Central memory CD8-positive, alpha-beta T cell (primary cell): ENCODE measurements around the gene SSTR3.

Source experiments
- ATAC-seq: fragments of 150-1000 bp; cut with Tn5 transposase; replicated peaks from 2 replicates; pipeline ENCODE4 v1.10.0; 2022; ENCODE audit warnings: mild to moderate bottlenecking, moderate FRiP score, moderate number of reproducible peaks; ENCODE audit not compliant: poor library complexity, severe bottlenecking; ENCODE audit errors: extremely low read depth
- DNase-seq, 2 donors: peaks; one replicate each; pipeline ENCODE4 v3.0.0; 2021; ENCODE audit warnings: low spot score in 2 of 2
- H3K27ac Mint-ChIP-seq: one replicate; pipeline ENCODE4 v1.8.0; 2022; ENCODE audit warnings: low read depth, mild to moderate bottlenecking, moderate library complexity, mixed read lengths
- H3K27me3 Mint-ChIP-seq: one replicate; pipeline ENCODE4 v1.8.0; 2022; ENCODE audit warnings: mixed read lengths
- H3K36me3 Mint-ChIP-seq: one replicate; pipeline ENCODE4 v1.8.0; 2022; ENCODE audit warnings: mild to moderate bottlenecking, moderate library complexity, mixed read lengths; ENCODE audit not compliant: insufficient read depth
- H3K4me1 Mint-ChIP-seq: one replicate; pipeline ENCODE4 v1.8.0; 2022; ENCODE audit warnings: mixed read lengths
- H3K4me3 Mint-ChIP-seq: one replicate; pipeline ENCODE4 v1.8.0; 2022; ENCODE audit warnings: mild to moderate bottlenecking, moderate library complexity, mixed read lengths
- H3K9me3 Mint-ChIP-seq: one replicate; pipeline ENCODE4 v1.8.0; 2022; ENCODE audit warnings: mixed read lengths

Gene SSTR3

DNA sequence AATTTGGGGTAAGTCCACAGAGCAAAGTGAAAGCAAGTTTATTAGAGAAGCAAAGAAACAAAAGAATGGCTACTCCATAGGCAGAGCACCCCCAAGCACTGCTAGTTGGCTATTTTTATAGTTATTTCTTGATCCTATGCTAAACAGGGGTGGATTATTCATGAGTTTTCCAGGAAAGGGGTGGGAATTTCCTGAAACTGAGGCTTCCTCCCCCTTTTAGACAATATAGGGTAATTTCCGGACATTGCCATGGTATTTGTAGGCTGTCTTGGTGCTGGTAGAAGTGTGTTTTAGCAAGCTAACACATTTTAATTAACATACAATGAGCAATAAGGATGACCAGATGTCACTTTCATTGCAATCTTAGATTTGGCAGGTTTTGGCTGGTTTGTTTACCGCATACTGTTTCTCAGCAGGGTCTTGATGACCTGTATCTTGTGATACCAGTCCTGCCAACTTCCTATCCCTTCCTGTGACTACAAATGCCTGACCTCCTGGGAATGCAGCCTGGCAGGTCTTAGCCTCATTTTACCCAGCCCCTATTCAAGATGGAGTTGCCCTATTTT is 23.3 kb downstream of the SSTR3 start:
- ATAC-seq (no peak), DNase-seq (no peak)
- Mint-ChIP-seq H3K9me3 (no peaks in the 10 kb centered on the region), H3K27me3 (no peaks in the 10 kb centered on the region), H3K4me3 (peak overlapping the region; percentile 3), H3K4me1 (peaks cover 63% of the 10 kb centered on the region), H3K36me3 (peaks cover 3% of the 10 kb centered on the region), H3K27ac (no peak overlapping the region)

DNA sequence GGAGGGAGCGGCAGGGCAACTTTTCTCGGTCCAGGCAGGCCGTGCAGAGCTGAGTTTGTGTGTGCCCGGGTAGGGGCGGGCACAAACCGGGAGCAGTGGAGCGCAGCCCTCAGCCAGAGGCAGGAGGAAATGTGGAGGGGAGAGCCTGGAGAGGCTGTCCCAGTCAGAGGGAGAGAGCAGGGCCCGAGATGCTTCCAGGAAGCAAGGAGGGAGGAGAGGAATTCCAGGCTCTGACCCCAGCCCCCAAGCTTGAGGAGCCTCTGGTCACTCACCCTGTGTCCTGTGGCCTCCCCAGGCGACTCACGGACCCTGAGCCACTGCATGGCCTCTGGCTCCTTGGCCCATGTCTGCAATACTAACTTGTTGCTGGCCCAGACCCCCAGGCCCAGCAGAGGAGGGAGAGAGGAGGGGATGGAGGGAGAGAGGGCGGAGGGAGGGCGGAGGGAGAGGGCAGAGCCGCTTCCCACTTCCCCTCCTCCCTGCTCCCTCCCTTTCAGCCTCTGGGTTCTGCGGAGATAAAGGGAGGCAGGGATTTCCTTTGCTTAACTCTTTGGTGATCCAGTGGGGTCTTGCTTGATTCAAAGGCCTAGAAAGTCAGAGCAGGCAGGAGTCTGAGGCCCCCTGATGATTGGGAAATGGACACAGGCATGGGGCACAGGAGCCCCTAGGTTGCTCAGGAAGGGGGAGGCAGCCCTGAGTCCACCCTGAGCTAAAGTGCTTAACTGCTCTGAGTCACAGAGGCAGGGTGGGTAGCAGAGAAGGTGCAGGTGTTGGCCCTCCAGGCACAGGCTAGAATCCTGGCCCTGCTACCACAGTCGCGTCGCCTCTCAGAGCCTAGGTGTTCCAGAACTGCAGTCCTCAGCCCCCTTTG is 24.2 kb downstream of the SSTR3 start, which contains the start of gene C1QTNF6:
TSS of gene C1QTNF6 (minus strand) at position 357 of the 871 bp plus-strand sequence. CDS start at position 323, 34 bp downstream.
- Mint-ChIP-seq H3K4me3 (peak within 1 kb of the TSS; percentile 63), H3K4me1 (peaks cover 62% of the 10 kb centered on the region), H3K9me3 (no peaks in the 10 kb centered on the region), H3K27ac (peak within 1 kb of the TSS; percentile 70), H3K36me3 (peaks cover 3% of the 10 kb centered on the region), H3K27me3 (no peaks in the 10 kb centered on the region)
- DNase-seq = no peak
- ATAC-seq = no peak

DNA sequence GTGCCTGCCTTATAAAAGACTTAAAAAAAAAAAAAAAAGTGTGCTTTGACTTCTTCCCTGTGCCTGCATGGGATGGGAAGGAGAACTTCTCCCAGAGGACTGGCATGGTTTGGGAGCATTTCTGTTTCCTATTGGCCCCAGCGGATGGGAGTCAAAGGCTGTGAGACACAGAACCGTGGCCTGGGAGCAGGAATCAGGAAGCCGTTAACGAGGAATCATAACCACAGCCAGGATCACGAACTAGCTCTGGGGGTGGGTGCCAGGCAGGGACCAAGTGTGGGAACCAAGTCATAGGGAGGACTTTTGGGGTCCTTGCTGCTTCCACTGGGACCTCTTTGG is 24.8 kb downstream of the SSTR3 start:
- ATAC-seq (no peak), DNase-seq (no peak)
- peak overlapping the region; percentile 70 for H3K27ac Mint-ChIP-seq
- H3K9me3 Mint-ChIP-seq = no peaks in the 10 kb centered on the region
- peaks cover 57% of the 10 kb centered on the region for H3K4me1 Mint-ChIP-seq
- peak overlapping the region; percentile 63 for H3K4me3 Mint-ChIP-seq
- peaks cover 3% of the 10 kb centered on the region for H3K36me3 Mint-ChIP-seq
- H3K27me3 Mint-ChIP-seq = no peaks in the 10 kb centered on the region

DNA sequence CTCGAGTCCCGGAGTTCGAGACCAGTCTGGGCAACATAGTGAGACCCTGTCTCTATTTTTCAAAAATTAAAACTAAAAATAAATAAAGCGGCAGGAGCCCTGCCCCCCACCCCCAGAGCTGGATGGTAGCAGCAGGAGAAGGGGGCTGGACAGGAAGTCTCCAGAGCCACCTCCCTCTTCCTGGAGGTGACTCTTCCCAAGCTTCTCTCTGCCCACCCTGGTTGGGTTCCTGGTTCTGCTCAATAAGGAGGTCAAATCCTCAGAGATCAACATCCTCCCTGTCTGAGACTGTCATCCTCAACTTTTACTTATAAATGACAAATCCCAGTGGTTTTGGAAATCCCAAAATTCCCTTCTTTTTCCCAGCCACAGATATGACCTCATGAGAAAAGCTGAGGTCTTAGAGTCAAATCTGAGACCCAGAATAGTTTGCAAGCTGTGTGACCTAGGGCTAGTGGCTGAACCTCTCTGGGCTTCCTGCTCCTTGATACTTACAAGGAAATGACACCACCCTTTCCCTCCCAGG is 25.2 kb downstream of the SSTR3 start:
- peaks cover 3% of the 10 kb centered on the region for H3K36me3 Mint-ChIP-seq
- H3K9me3 Mint-ChIP-seq = no peaks in the 10 kb centered on the region
- no peaks in the 10 kb centered on the region for H3K27me3 Mint-ChIP-seq
- peaks cover 57% of the 10 kb centered on the region for H3K4me1 Mint-ChIP-seq
- DNase-seq = no peak
- peak overlapping the region; percentile 45 for H3K27ac Mint-ChIP-seq
- peak overlapping the region; percentile 63 for H3K4me3 Mint-ChIP-seq
- ATAC-seq = no peak

DNA sequence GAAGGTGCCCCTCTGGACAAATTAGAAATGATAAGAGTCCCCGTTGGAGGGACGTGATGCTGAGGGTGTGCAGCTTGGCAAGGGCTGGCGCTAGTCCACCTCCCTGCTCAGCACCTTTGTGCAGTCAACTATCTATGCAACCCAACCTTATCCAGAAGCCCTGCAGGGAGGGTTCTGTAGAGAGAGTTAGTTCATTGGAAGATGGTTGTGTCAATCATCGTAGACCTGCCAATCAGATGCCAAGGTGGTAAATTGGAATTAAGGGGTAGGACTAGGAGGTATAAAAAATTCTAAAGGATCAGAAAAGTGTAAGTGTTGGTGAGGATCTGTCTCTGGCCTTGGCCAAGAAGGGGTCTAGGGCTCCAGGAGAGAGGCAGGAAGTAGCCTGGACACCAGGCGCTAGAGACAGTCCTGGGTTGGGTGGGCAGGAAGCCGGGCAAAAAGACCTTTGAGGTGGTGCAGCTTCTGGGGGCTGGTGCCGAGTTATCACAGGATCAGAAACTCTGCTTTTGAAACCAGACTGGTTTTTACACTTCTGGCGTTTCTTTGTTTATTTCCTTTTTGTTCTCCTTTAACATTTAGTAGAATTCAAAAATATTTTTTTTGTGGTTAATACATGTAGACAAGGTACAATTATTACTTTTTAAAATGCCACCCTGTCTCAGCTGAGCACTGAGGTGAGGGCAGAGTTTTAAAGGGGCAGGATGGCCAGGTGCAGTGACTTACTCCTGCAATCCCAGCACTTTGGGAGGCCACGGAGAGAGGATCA is 25.9 kb downstream of the SSTR3 start:
- peaks cover 3% of the 10 kb centered on the region for H3K36me3 Mint-ChIP-seq
- ATAC-seq (peak; percentile 77), DNase-seq (peak in 1 of 2 donors; percentile 68)
- peaks cover 57% of the 10 kb centered on the region for H3K4me1 Mint-ChIP-seq
- H3K27me3 Mint-ChIP-seq = no peaks in the 10 kb centered on the region
- peak overlapping the region; percentile 45 for H3K27ac Mint-ChIP-seq
- H3K4me3 Mint-ChIP-seq = peak overlapping the region; percentile 63
- no peaks in the 10 kb centered on the region for H3K9me3 Mint-ChIP-seq

DNA sequence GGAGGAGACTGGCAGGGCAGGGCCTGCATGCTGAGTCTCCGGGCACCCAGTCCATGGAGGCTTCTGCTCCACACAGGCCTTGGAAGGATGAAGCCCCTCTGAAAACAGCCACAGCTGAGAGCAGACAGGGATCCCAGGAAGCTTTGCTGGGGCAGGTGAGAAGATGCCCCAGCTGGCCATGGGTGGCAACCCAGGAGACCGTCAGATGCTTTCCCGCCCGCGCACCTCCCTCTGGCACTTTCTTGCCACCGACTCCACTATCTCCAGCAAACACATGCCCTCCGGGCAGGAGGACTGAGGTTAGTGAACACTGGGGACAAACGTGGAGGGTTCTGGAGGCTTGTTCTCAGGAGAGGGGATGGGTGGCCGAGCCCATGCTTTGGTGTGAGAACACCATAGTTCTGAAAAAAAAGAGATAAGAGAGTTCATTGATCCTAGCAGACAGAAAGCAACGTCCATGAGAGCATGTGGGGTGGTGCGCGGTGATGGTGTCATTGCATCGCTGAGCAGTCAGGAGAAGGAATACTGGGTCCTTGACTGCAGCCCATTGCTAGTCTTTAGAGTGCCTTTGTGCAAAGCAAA is 26.5 kb downstream of the SSTR3 start:
- Mint-ChIP-seq H3K4me3 (peak overlapping the region; percentile 63), H3K27ac (peak overlapping the region; percentile 45), H3K4me1 (peaks cover 61% of the 10 kb centered on the region), H3K36me3 (peaks cover 3% of the 10 kb centered on the region), H3K9me3 (no peaks in the 10 kb centered on the region), H3K27me3 (no peaks in the 10 kb centered on the region)
- DNase-seq (no peak), ATAC-seq (no peak)

DNA sequence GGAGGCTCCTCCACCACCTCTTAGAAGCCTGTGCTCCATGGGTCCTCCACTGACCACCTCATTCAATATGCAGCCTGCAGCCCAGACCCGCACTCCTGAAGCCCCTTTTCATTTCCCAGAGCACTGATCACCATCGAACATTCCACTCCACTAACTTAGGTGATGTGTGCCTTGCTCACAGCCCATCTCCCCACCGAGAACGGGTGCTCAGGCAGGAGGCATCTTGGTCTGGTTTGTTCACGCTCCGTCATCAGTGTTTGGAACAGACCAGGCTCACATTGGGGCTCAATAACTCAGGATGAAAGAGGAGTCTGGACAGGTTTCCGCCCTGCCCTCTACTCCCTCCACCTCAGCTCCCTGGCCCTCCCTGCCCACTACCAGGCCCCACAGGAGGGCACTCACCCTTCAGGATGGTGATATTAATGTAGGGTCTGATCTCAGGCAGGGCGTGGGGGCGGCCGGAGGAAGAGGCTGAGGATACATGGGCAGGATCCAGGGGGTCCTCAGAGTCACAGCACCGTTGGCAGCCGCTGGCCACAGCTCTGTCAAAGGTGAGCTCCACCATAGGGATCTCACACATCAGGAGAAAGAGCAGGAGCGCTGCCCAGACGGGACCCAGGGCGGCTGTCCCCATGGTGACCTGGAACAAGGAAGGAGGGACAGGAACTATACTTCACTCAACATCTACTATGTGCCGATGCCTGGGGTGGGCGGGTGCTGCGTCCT is 27.3 kb downstream of the SSTR3 start:
- peak overlapping the region; percentile 45 for H3K27ac Mint-ChIP-seq

DNA sequence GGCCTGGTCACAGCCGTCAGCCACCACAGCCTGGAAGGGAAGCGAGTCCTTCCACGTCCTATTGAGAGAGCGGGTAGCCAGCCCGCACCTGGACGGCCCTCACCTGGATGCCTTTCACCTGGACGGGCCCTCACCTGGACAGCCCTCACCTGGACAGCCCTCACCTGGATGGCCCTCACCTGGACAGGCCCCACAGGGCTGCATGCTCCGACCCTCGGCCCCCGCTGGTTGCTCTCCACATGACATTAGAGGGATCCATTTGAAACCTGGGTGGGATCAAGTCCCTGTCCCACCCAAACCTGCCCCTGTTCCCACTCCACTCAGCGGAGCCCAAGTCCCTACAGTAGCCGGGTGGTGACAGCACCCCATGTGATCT is 27.9 kb downstream of the SSTR3 start:
- ATAC-seq (no peak), DNase-seq (no peak)
- Mint-ChIP-seq H3K4me3 (peak overlapping the region; percentile 63), H3K27ac (peak overlapping the region; percentile 45), H3K9me3 (no peaks in the 10 kb centered on the region), H3K27me3 (no peaks in the 10 kb centered on the region), H3K36me3 (peaks cover 3% of the 10 kb centered on the region), H3K4me1 (peaks cover 64% of the 10 kb centered on the region)

More for the DNA sequence above, 27.3 kb downstream of the SSTR3 start:
- H3K9me3 Mint-ChIP-seq = no peaks in the 10 kb centered on the region
- H3K4me1 Mint-ChIP-seq = peaks cover 67% of the 10 kb centered on the region
- ATAC-seq (no peak), DNase-seq (no peak)
- H3K36me3 Mint-ChIP-seq = peaks cover 3% of the 10 kb centered on the region
- H3K27me3 Mint-ChIP-seq = no peaks in the 10 kb centered on the region
- peak overlapping the region; percentile 63 for H3K4me3 Mint-ChIP-seq

DNA sequence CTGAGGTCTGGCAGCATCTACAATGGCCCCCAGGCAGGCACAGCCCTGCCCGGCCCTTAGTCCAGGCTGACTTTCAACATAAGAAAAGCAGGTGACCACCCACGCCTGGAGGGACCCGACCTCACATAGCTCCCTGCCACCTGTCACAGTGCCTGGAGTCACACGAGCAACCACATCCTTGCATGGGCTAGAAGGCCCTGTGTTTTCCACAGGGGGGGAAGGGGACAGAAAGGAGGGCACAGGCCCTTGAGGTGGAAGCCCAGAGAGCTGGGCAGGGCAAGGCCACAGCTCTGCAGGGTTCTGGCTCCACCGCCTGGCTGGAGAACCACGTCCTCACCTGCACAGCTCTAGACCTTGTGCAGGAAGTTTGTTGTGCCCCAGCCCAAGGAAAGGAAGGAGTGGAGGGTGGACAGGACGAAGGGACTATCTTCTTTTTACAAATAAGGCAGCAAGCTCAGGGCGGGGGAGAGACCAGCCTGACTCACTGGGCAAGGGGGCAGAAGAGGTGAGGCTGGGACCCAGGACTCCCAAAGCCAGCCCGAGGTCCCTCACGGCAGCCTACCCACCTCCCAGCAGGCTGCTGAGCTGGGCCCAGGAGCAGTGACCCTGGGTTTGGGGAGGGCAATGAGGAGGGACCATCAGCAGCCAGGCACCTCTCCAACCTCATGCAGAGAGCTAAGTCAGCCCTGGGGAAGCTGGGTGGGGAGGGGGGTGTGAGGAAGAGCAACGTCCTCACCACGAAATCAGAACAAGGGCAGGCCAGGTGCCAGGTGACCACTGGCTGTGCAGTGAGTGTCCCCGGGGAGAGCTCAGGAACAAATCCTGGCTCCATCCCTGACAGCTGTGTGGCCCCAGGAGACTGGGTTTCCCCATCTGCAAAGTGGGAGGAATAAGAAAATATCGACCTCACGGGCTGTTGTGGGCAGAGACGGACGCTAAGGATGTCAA is 28.6 kb downstream of the SSTR3 start:
- Mint-ChIP-seq H3K27me3 (no peaks in the 10 kb centered on the region), H3K36me3 (peaks cover 3% of the 10 kb centered on the region), H3K4me1 (peaks cover 58% of the 10 kb centered on the region), H3K27ac (peak overlapping the region; percentile 84), H3K4me3 (peak overlapping the region; percentile 67), H3K9me3 (no peaks in the 10 kb centered on the region)
- ATAC-seq (no peak), DNase-seq (no peak)

DNA sequence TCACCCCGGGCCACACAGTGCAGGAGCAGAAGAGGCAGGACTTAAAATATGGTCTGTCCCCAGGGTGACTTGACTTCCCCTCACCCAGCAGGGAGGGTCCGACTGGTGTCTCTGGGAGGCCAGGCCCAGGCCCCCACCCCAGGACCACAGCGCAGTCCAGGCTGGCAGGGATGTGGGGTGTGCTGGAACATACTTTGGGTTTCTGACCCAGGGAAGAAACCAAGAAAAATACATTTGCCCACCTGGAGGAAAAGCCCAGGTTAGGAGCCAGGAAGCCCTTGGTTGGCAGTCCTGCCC is 29.4 kb downstream of the SSTR3 start:
- Mint-ChIP-seq H3K9me3 (no peaks in the 10 kb centered on the region), H3K27ac (no peak overlapping the region), H3K4me1 (peaks cover 55% of the 10 kb centered on the region), H3K27me3 (no peaks in the 10 kb centered on the region), H3K36me3 (peaks cover 3% of the 10 kb centered on the region), H3K4me3 (no peak overlapping the region)
- DNase-seq (no peak), ATAC-seq (no peak)
